GM18507 (cell line): ENCODE results near the gene NMNAT3.

Experiments
- DNase-seq: peaks from one replicate; pipeline ENCODE4 v3.0.0; 2011; ENCODE audit warnings: low read depth; ENCODE audit not compliant: insufficient read length; ENCODE audit errors: extremely low spot score
- FAIRE-seq: peaks from 2 replicates; lab custom pipeline; 2011; peaks lifted over from hg19 to GRCh38; lab: Jason Lieb, UNC

Gene NMNAT3

GRCh38 chr3:139677388-139678155 is at the start of gene NMNAT3:
NMNAT3 (minus strand) TSS chr3:139677972; CDS start chr3:139627724, 50,248 bp downstream.
- peak; percentile 62 for DNase-seq
- FAIRE-seq = peak; percentile 55

- DNase-seq (no peak), FAIRE-seq (no peak)
These were observed 43.6 kb upstream of the NMNAT3 start for GRCh38 chr3:139721370-139721769.

GRCh38 chr3:139718415-139718814 is 40.6 kb upstream of the NMNAT3 start:
- no peak for DNase-seq
- FAIRE-seq = no peak

GRCh38 chr3:139716908-139717485 is 39.2 kb upstream of the NMNAT3 start:
- DNase-seq (no peak), FAIRE-seq (no peak)

- DNase-seq (no peak), FAIRE-seq (no peak)
These were observed 38.1 kb upstream of the NMNAT3 start for GRCh38 chr3:139715743-139716360.

GRCh38 chr3:139715166-139715565 is 37.4 kb upstream of the NMNAT3 start:
- DNase-seq (no peak), FAIRE-seq (no peak)

- FAIRE-seq = no peak
- DNase-seq = no peak
These were observed 32.4 kb upstream of the NMNAT3 start for GRCh38 chr3:139710212-139710611.

- DNase-seq (no peak), FAIRE-seq (no peak)
These were observed 27.9 kb upstream of the NMNAT3 start for GRCh38 chr3:139705631-139706030.

- no peak for DNase-seq
- no peak for FAIRE-seq
These were observed 18.5 kb upstream of the NMNAT3 start for GRCh38 chr3:139696314-139696604.

GRCh38 chr3:139695426-139696313 is 17.9 kb upstream of the NMNAT3 start:
- no peak for FAIRE-seq

GRCh38 chr3:139695007-139695406 is 17.2 kb upstream of the NMNAT3 start:
- no peak for FAIRE-seq

More at GRCh38 chr3:139695426-139696313, 17.9 kb upstream of the NMNAT3 start:
- DNase-seq = no peak

GRCh38 chr3:139694542-139694941 is 16.8 kb upstream of the NMNAT3 start:
- FAIRE-seq (no peak), DNase-seq (no peak)

More at GRCh38 chr3:139695007-139695406, 17.2 kb upstream of the NMNAT3 start:
- no peak for DNase-seq

GRCh38 chr3:139691619-139692018 is 13.8 kb upstream of the NMNAT3 start:
- no peak for FAIRE-seq
- DNase-seq = no peak

- no peak for FAIRE-seq
- DNase-seq = no peak
These were observed 12.0 kb upstream of the NMNAT3 start for GRCh38 chr3:139689708-139690228.

- FAIRE-seq (no peak), DNase-seq (no peak)
These were observed 11.3 kb upstream of the NMNAT3 start for GRCh38 chr3:139689122-139689521.

- FAIRE-seq (no peak), DNase-seq (no peak)
These were observed 9.7 kb upstream of the NMNAT3 start for GRCh38 chr3:139687431-139687830.

GRCh38 chr3:139686624-139687023 is 8.9 kb upstream of the NMNAT3 start:
- no peak for DNase-seq
- no peak for FAIRE-seq

GRCh38 chr3:139686206-139686605 is 8.4 kb upstream of the NMNAT3 start:
- DNase-seq (no peak), FAIRE-seq (no peak)

GRCh38 chr3:139679220-139679775 is 1.5 kb upstream of the NMNAT3 start:
- no peak for DNase-seq
- FAIRE-seq = no peak
